Fibroblast of lung (primary cell): Measurements from ENCODE around the gene VPS50. TPM values are rescaled to one million over a fixed set of nuclear protein-coding genes. Genes with fewer than 3 reads are reported as not detected.

Experiments used
- DNase-seq, 2 donors: peaks; one replicate each; pipeline versions ENCODE4 v3.0.0 to v3.0.0-alpha.2; 2010; ENCODE audit warnings: low read depth in 2 of 2
- H2AFZ ChIP-seq: 2 replicates; pipeline ENCODE4 v1.5.1; 2012; ENCODE audit warnings: low read length, control low read depth, inconsistent platforms
- H3K27ac ChIP-seq: 2 replicates; pipeline ENCODE4 v1.5.1; 2011; ENCODE audit warnings: low read length, control low read depth; ENCODE audit not compliant: insufficient read depth
- H3K27me3 ChIP-seq: 2 replicates; pipeline ENCODE4 v1.5.1; 2011; ENCODE audit warnings: mild to moderate bottlenecking, low read length; ENCODE audit not compliant: control insufficient read depth, insufficient read depth
- H3K36me3 ChIP-seq: 2 replicates; pipeline ENCODE4 v1.5.1; 2011; ENCODE audit warnings: low read length; ENCODE audit not compliant: control insufficient read depth, insufficient read depth
- H3K4me1 ChIP-seq: 2 replicates; pipeline ENCODE4 v1.5.1; 2011; ENCODE audit warnings: low read length; ENCODE audit not compliant: control insufficient read depth, insufficient read depth; ENCODE audit errors: extremely low read depth
- H3K4me2 ChIP-seq: 2 replicates; pipeline ENCODE4 v1.5.1; 2011; ENCODE audit warnings: low read length, control low read depth; ENCODE audit not compliant: insufficient read depth; ENCODE audit errors: extremely low read depth
- H3K4me3 ChIP-seq, 4 experiments: fragments of 200-600 bp in 1 of 4; sonication (generic) in 1 of 4; replicated peaks in 1 of 4; 2 replicates each; pipeline ENCODE4 v1.5.1; 2011 to 2016; ENCODE audit warnings: low read length in 4 of 4, low read depth in 3 of 4, mild to moderate bottlenecking in 3 of 4, control low read depth in 2 of 4, inconsistent platforms in 1 of 4, mixed read lengths in 1 of 4; ENCODE audit not compliant: insufficient read depth in 1 of 4; ENCODE audit errors: control extremely low read depth in 1 of 4
- H3K79me2 ChIP-seq: 2 replicates; pipeline ENCODE4 v1.5.1; 2012; ENCODE audit warnings: mild to moderate bottlenecking, low read length, inconsistent platforms; ENCODE audit not compliant: control insufficient read depth, insufficient read depth
- H3K9ac ChIP-seq: 2 replicates; pipeline ENCODE4 v1.5.1; 2011; ENCODE audit warnings: mild to moderate bottlenecking, low read length, control low read depth; ENCODE audit not compliant: insufficient read depth
- H3K9me3 ChIP-seq: 2 replicates; pipeline ENCODE4 v1.5.1; 2012; ENCODE audit warnings: low read depth, low read length; ENCODE audit not compliant: control insufficient read depth, insufficient read depth
- H4K20me1 ChIP-seq: 2 replicates; pipeline ENCODE4 v1.5.1; 2011; ENCODE audit warnings: low read length; ENCODE audit not compliant: control insufficient read depth, insufficient read depth; ENCODE audit errors: extremely low read depth
- EZH2 ChIP-seq: IDR thresholded peaks from 2 replicates; pipeline ENCODE4 v1.5.1; 2012; ENCODE audit warnings: low read length, control low read depth, mild to moderate bottlenecking; ENCODE audit errors: missing control alignments
- polyA plus RNA-seq, 2 donors: library from polyadenylated mRNA; depleted of rRNA in 1 of 2; stranded (reverse) in 1 of 2; unstranded in 1 of 2; fragments of >200 nt; gene quantifications; 2 replicates each; pipeline ENCODE4 v1.2.1, GENCODE V29; 2011 to 2012; ENCODE audit warnings: missing spikeins in 1 of 2
- total RNA-seq: library from RNA; depleted of rRNA; stranded (reverse); fragments of >200 nt; gene quantifications from 2 replicates; pipeline ENCODE4 v1.2.1, GENCODE V29; 2014
- TF ChIP-seq, protein P1 (sequence below), 2 donors: IDR thresholded peaks in 1 of 2; conservative IDR thresholded peaks in 1 of 2; 1 replicate in 1 of 2; 2 replicates in 1 of 2; pipeline ENCODE4 v1.5.1; 2011 to 2012; ENCODE audit warnings: low read length in 2 of 2, control low read depth in 1 of 2, inconsistent platforms in 1 of 2, low read depth in 1 of 2, mild to moderate bottlenecking in 1 of 2

VPS50 gene
- total and polyA plus RNA-seq, 2 donors (not counting 1 experiment from before 2014, with no cell fraction given), result 16.1 to 46.4 TPM

DNA sequence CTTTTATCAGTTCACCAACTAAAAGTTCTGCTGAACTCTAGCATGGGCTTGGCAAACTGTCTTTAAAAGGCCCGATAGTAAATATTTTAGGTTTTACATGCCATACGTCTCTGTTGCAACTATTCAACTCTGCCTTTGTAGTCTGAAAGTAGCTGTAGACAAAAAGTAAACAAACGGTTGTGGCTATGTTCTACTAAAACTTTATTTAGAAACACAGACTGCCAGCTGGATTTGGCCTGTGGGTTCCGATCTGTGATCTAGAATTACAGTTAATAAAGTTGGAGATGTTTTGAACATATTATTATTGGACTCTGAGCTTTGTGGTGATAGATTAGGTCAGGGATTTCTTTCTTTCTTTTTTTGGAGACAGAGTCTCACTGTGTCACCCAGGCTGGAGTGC is 33.1 kb downstream of the VPS50 start:
- Histone ChIP-seq H3K4me2 (no peak overlapping the region), H3K36me3 (no peaks in the 10 kb centered on the region), H2AFZ (no peak overlapping the region), H3K4me1 (no peaks in the 10 kb centered on the region), H4K20me1 (no peaks in the 10 kb centered on the region), H3K9ac (no peak overlapping the region), H3K4me3 (no peak overlapping the region), H3K27ac (no peak overlapping the region), H3K27me3 (no peaks in the 10 kb centered on the region), H3K79me2 (no peaks in the 10 kb centered on the region), H3K9me3 (no peaks in the 10 kb centered on the region)
- TF ChIP-seq EZH2, result no peak
- TF ChIP-seq, protein P1, sequence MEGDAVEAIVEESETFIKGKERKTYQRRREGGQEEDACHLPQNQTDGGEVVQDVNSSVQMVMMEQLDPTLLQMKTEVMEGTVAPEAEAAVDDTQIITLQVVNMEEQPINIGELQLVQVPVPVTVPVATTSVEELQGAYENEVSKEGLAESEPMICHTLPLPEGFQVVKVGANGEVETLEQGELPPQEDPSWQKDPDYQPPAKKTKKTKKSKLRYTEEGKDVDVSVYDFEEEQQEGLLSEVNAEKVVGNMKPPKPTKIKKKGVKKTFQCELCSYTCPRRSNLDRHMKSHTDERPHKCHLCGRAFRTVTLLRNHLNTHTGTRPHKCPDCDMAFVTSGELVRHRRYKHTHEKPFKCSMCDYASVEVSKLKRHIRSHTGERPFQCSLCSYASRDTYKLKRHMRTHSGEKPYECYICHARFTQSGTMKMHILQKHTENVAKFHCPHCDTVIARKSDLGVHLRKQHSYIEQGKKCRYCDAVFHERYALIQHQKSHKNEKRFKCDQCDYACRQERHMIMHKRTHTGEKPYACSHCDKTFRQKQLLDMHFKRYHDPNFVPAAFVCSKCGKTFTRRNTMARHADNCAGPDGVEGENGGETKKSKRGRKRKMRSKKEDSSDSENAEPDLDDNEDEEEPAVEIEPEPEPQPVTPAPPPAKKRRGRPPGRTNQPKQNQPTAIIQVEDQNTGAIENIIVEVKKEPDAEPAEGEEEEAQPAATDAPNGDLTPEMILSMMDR (conservative IDR thresholded peaks at IDR 0.05 in 1 of 2, IDR thresholded peaks at IDR 0.05 in 1 of 2; ENCODE audit: low read depth in 1 of 2, low read length in 2 of 2), result no peak
- DNase-seq, result peak in 1 of 2 donors; percentile 28

DNA sequence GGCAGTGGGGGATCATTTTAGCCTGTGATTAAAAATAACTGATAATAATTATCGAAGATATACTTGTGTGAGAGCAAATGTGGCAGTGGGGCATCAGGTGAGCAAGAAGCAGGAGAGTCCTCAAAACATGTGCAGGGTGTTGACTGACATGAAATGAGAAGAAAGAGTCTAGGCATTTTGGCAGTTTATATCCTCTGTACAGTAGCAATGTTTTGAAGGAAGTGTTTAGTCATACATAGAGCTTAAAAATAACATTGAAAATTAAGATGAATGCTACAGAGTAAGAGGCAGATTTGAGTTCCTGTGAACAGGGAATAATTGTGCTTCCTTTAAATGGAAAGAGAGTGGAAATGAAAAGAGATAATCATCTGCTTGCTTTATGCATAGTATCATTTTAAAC is 47.4 kb downstream of the VPS50 start:
- Histone ChIP-seq H3K27me3 (no peaks in the 10 kb centered on the region), H3K9me3 (no peaks in the 10 kb centered on the region), H3K36me3 (no peaks in the 10 kb centered on the region), H3K4me2 (no peak overlapping the region), H3K27ac (no peak overlapping the region), H4K20me1 (no peaks in the 10 kb centered on the region), H3K4me1 (no peaks in the 10 kb centered on the region), H3K79me2 (no peaks in the 10 kb centered on the region), H3K4me3 (no peak overlapping the region), H3K9ac (no peak overlapping the region), H2AFZ (no peak overlapping the region)
- peak in 1 of 2 donors; percentile 3 for DNase-seq
- TF ChIP-seq, protein P1 (conservative IDR thresholded peaks at IDR 0.05 in 1 of 2, IDR thresholded peaks at IDR 0.05 in 1 of 2; ENCODE audit: low read depth in 1 of 2, low read length in 2 of 2), result no peak
- TF ChIP-seq EZH2, result no peak

DNA sequence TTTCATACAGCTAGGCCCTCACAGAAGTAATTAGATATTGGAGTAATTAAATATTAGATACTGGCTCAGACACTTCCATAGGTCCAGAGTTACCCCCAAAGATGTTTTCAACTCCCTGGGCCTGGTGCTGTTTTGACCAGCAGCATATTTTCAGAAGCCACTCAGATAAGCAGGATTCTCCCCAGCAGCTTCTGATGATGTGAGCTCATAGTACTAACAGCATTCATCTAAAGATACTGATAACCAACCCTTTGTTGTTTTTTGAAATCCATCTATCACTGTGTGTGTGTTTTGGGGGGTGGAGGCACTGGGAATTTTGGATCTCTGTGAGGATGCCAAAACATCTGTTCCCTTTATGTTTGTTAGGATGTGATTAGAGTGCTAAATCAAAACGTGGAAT is 52.7 kb downstream of the VPS50 start:
- no peaks in the 10 kb centered on the region for H3K79me2 ChIP-seq
- no peak overlapping the region for H3K9ac ChIP-seq
- no peak overlapping the region for H3K4me3 ChIP-seq
- TF ChIP-seq EZH2, result no peak
- TF ChIP-seq, protein P1 (conservative IDR thresholded peaks at IDR 0.05 in 1 of 2, IDR thresholded peaks at IDR 0.05 in 1 of 2; ENCODE audit: low read depth in 1 of 2, low read length in 2 of 2), result no peak
- H3K4me2 ChIP-seq, result no peak overlapping the region
- H3K27ac ChIP-seq, result no peak overlapping the region
- H3K27me3 ChIP-seq, result no peaks in the 10 kb centered on the region
- no peaks in the 10 kb centered on the region for H3K9me3 ChIP-seq
- no peaks in the 10 kb centered on the region for H3K4me1 ChIP-seq
- H3K36me3 ChIP-seq, result no peaks in the 10 kb centered on the region
- H2AFZ ChIP-seq, result no peak overlapping the region
- DNase-seq, result peak in 1 of 2 donors; percentile 64
- no peaks in the 10 kb centered on the region for H4K20me1 ChIP-seq
